GM10847 (cell line): ENCODE data around the gene CPNE6.

ENCODE experiments used
- POLR2A ChIP-seq: IDR thresholded peaks from 2 replicates; pipeline ENCODE4 v1.6.1; 2011; ENCODE audit not compliant: insufficient read length; ENCODE audit errors: extremely low read depth

Gene CPNE6

DNA sequence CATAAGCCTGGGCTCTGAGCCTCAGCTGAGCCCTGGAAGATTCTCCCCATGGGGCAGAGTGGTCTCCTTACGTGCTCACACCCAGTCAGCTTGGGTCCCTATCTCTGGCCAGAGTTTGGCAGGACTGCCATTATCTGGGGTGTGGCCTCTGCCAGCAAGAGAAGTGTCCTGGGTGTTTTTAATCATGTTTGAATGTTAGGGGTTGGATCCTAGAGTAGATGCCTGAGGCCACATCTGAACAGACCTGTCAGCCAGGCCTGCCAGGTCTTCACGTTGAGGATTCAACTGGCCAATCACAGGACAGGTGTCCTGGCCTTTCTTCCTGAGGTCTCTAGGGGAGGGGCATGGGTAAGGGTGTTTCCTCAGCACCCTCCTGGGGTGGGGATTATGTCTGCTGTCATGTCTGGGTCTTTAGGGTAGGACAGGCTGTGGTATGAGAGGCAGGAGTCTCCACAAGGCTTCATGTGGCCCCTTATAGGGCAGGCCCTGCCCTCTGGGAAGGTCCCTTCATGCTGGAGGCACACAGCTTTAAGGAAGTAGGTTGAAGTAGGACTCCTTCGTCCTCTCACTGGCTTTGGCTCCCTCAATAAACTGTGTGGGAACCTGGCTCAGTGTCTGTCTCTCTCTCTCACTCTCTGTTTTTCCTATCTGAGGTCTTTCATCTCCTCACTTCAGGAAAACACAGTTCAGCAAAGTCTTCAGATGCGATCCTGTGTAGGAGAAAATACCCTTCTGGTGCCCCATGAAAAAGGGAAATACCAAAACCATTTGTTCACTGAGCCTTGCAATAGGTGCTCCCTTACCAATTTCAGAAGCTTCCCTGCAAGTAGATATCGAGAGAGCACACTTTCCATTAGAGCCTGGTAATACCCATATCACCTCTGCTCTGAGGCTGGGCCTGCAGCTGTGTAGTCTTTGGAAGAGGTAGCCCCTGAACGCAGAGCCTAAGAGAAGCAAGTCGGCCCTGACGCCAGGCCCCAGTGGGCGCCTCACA is 52.4 kb downstream of the CPNE6 start:
- TF ChIP-seq POLR2A = no peak

DNA sequence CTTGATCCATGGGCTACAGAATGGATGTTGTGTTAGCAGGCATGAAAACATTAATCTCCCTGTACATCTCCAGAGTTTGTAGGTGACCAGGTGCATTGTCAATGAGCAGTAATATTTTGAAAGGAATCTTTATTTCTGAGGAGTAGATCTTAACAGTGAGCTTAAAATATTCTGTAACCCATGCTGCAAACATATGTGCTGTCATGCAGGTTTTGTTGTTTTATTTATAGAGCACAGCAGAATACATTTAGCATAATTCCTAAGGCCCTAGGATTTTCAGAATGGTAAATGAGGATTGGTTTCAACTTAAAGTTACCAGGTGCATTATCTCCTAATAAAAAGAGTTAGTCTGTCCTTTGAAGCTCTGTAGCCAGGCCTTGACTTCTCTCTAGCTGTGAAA is 55.6 kb downstream of the CPNE6 start:
- TF ChIP-seq POLR2A = no peak

DNA sequence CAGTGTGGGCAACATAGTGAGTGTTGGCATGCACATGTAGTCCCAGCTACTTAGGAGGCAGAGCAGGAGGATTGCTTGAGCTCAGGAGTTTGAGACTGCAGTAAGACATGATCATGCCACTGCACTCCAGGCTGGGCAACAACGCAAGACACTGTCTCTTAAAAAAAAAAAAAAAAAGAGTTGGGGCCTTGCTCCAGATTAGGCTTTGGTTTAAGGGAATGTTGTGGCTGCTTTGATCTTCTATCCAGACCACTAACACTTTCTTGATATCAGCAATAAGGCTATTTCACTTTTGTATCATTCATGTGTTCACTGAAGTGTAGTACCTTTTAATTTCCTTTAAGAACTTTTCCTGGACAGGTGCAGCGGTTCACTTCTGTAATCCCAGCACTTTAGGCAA is 56.3 kb downstream of the CPNE6 start:
- TF ChIP-seq POLR2A = no peak
